ENCODE measurements around the gene DOC2B.
"Not testable (repeated sequence)": the region's sequence is repeated elsewhere in the genome, so short reads cannot be mapped to it uniquely, and the experiment has no call there.

Gene DOC2B

DNA sequence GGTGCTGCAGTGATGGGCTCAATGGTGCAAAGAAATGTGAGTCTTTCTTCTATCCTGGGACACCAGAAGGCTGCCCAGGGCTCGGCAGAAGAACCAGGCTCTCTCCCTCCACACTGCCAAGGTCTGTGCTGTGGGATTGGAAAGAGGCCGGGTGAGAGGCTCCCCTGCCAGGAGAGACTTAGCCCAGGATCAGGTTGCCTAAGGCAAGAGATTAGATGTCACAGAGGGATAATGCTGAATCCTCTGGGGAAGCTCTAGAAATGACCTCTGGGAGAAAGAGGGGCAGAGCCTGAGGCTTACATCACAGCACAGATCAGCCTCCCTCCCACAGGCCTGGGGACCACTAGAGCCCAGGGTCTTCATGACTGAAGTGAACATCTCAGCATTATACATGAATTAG lies 5.7 kb upstream of the DOC2B start:
- DNase-seq = no peak

DNA sequence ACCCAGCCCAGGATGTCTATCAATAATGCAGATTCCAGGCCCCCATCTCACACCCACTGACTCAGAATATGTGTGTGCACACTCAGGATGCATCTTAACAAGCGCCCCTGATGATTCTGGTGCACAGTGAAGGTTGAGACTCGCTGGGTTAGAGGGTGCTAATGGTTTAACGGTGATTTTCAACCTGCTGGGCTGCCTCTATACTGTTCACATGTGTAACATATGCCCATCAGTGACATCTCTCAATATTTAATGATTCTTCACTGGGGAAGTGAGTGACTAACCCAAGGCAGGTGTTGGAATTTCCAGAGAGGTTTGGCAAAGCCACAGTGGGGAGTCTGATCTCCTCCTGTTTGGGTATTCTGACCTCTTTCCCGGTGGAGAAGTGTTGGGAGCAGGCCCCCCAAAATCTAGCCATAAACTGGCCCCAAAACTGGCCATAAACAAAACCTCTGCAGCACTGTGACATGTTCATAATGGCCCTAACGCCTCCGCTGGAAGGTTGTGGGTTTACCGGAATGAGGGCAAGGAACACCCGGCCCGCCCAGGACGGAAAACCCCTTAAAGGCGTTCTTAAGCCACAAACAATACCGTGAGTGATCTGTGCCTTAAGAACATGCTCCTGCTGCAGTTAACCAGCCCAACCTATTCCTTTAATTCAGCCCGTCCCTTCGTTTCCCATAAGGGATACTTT lies 4.1 kb upstream of the DOC2B start:
- no peak for DNase-seq

- DNase-seq = no peak
Observed at GRCh38 chr17:183021-183420, 1.6 kb upstream of the DOC2B start.

GRCh38 chr17:182050-182751 lies 751 bp upstream of the DOC2B start:
- DNase-seq = no peak

DNA sequence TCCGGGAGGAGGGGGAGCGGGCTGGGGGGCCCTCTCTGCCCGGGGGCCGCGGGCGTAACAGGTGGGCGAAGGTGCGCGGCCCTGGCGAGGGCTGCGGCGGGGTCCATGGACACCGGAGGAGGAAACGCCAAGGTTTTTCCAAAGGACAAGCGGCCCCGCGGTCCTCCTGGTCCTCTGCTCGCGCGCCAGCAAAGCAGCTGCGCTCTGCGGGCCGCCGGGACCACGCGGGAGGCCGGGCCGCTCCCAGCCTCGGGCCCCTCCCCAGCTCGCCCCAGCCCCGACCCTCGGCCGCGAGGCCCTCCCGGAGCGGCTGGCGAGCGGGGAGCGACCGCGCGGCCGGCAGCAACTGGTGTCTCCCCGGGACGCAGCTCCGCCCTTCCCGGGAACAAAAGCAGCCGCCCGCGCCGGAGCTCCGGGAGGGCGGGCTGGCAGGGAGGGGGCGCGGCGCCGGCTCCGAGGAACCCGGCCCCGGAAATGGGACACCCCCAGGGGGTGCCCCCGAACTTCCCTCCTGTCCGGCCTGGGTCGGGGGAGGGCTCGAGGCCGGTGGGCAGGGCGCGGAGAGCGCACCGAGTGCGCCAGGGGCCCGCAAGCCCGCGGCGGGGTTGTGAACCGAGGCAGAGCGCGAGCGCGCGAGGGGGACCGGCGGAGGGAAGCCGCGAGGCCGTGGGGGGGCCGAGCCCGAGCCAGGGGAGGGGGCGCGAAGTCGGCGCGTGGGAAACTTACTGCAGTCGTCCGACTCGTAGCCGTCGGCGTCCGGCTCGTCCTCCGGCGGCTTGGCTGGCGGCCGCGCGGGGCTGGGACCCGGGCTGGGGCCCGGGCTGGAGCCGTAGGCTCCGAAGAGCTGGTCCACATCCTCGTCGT lies 837 bp downstream of the DOC2B start:
- DNase-seq = no peak

- DNase-seq = no peak
Observed at GRCh38 chr17:179781-180380, 1.6 kb downstream of the DOC2B start.

GRCh38 chr17:179066-179432 lies 2.4 kb downstream of the DOC2B start:
- no peak for DNase-seq

- DNase-seq = no peak
Observed at GRCh38 chr17:178292-179065, 3.0 kb downstream of the DOC2B start.

DNA sequence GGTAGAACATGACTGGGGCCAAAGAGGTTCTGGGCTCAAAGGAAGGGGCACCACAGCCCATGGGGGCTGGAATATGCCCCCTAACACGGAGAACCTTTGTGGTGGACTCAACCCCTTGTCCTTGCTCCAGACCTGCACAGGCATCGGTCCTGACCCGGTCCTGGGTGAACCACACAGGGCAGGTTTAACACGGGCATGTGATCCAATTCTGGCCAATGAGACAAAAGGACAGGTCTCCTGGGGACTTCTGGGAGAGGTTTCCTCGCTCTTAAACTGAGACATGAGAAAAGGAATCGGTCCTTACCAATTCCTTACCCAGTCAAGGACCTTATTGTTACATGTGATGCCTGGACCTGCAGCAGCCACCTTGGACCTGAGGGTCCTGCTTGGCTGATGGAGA lies 3.7 kb downstream of the DOC2B start:
- no peak for DNase-seq

DNA sequence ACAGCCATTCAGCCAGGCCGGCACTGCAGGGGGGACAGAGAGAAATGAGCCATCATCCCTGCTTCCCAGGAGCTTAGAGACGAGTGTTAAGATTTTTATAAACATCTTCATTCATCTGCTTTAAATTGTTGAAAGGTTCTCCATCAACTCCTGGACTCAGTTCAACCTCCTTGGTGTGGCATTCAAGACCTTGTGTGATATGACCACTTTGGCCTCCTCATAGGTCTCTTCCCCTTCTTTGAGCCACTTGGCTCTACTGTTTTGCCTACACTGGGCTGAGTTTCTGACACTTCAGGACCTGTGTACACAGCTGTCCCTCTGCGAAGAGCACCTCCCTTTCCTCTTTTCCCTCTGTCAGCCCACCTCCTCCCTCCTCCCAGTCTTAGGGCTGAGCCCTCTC lies 4.3 kb downstream of the DOC2B start:
- no peak for DNase-seq

- no peak for DNase-seq
Observed at GRCh38 chr17:173166-173911, 8.1 kb downstream of the DOC2B start.

- DNase-seq = no peak
Observed at GRCh38 chr17:172401-172800, 9.0 kb downstream of the DOC2B start.

- no peak for DNase-seq
Observed at GRCh38 chr17:171871-172270, 9.6 kb downstream of the DOC2B start.

DNA sequence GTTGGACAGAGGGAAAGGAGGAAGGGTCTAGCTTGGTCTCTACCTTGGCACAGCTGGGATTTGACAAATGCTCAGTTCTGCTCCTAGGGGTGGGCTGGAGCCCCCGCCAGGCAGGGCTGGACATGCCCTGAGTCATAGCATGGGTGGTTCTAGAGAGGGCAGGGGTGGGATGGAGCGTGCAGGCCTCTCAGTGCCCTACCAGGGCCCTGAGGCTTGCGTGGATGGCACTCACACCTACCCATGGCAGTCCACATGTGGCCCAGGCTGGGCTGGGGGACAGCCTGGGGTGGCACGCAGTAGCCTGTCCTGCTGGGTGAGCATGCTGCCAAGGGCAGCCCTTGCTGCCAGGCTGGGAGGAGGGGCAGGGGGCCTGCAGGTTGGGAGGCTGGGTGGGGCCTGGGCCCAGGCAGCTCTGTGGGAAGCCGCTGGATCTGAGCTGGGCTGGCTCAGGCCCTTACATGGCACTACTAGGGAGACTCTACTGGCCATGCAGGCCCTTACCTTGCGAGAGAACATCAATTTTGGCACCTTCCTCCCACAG lies 11.2 kb downstream of the DOC2B start:
- no peak for DNase-seq

GRCh38 chr17:168614-169013 lies 12.8 kb downstream of the DOC2B start:
- DNase-seq = not testable (repeated sequence)

DNA sequence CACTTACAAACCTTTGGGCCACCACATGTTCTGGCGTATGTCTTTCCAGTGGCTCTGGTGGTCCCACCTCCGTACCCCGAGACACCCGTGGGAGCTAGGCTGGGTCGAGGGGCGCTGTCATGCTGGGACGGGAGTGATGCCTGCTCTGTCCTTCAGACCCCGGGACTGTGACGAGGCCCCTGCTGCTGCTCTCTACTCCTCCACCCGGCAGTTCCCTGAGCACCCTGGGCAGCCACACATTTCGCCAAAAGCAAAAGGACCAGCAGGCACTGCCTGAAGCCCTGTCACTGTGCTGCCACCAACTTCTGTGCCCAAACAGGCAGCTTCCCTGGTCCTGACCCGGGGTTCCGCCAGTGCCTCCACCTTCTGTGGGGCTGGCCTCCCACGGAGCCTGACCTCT lies 15.5 kb downstream of the DOC2B start:
- no peak for DNase-seq

DNA sequence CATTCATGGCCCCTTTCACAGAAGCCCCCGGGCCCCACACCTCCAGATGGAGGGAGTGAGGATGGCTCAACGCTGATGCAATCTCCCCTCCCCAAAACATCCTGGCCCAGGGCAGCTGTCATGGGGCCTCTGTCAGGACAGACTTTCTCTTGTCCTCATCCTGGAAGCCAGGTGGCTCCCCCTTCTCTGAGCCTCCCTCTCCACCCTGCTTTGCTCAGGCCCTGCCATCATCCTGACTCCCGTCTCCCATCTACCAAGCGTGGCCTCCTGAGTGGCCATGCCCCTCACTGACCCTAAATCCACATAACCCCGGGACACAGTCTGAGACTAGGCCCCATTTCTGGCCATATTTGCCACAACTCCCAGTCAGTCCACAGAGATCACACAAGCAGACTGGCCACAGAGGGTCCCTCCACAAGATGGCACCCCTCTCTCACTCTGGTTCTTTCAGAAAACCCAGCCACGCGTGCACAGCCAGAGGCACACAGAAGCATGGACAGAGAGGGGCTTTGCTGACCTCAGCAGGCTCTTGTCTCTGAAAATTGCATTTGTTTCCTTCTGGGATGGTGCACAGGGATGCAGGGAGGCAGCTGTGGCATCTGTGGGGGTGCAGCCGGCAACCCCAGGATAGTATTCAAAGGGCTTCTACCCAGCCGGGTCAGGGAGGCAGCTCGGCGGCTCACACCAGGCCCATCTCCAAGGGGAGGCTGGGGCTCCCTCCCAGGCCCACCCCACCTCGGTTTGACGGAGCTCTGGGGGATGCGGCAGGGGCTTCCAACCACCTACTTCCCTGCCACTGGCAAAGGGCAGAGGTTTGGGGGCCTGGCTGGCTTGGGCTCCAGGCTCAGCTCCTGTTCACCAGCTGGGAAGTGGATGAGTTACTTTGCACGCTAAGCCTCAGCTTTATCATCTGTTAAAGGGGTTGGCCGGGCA lies 16.9 kb downstream of the DOC2B start:
- DNase-seq = peak in 1 of 2 experiments; percentile 44

DNA sequence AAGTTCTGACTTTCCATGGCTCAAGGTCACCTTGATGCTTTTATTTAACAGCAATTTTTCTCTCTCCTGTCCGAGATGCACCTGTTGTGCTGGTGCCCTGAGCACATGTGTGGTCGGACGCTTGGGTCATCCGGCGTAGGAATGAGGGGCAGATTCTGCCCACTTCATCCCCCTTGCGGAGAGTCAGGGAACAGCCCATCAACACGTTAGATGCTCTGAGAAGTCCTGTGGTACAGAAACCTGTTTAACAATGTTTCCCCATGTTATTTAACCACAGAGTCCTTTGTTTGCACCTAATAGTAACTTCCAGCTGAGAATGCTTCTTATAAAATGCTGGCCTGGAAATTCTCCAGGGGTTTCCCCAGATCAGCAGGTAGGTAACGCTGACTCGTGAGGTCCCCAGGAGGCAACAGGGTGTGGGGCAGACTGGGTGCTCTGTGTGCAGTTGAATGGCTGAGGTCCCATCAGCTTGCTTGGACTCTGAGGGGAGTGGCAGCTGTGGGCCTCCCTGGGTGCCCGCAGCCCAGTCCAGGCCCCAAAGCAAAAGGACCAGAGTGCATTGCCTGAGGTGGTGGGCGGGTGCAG lies 17.8 kb downstream of the DOC2B start:
- no peak for DNase-seq

GRCh38 chr17:162689-163088 lies 18.8 kb downstream of the DOC2B start:
- DNase-seq = no peak

DNA sequence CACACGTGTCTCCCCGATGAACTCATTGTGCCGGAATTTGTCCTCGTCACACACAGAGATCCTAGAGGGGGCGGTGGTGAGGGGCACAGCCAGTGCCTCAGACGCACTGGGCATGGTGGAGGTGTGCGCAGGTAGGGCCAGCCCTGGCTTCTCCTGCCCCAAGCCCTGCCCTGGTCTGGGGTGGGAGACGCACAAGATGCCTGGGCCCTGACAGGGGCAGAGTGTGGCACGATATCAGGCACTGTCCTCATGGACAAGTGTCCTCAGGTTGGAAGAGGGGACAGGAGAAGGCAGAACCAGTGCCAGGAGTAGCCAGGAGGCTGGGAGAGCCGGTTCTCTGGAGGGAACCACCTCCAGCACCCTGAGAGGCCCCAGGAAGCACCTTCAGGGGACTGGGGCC lies 20.0 kb downstream of the DOC2B start:
- DNase-seq = no peak
